Smooth muscle cell of the brain vasculature (primary cell): ENCODE measurements around the gene MPRIP.
"Not testable (repeated sequence)": the region's sequence is repeated elsewhere in the genome, so short reads cannot be mapped to it uniquely, and the experiment has no call there.

ENCODE experiments used
- DNase-seq: peaks from one replicate; pipeline ENCODE4 v3.0.0-alpha.2; 2012; ENCODE audit warnings: low read depth, low spot score

MPRIP gene

DNA sequence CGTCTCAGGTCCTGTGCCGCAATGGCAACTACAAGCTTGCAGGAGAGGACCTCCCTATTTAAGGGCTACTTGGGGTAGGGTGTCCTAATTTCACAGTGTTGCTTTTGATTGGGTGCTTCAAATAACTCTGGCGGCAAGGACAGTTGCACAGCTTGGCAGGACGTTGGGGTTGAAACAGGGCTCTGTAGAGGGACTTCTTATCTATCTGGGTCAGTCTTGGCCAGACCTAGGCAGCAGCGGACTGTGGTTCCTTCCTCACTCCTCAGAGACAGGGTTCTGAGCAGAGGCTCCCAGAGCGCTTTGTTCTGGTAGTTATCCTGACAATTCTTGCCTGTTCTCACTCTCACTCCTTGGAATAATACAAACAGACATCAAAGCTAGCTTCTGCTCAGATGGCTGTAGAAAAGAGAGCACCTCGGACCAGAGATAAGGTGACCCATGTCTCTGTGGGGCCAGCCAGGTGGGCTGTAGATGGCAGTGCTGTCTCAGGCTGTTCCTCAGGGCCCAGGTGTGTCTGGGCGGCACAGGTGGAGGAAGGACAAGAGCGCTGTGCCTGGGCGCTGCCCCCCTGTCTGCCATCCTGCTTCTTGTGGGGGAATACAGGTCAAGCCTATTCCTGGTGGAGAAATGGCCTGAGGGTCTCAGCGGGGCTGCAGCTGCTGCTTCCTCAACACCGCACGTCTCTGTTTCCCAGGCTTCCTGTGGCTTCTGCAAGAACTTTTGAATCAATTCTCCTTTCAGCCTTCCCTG, 102.8 kb downstream of the MPRIP start:
- no peak for DNase-seq

DNA sequence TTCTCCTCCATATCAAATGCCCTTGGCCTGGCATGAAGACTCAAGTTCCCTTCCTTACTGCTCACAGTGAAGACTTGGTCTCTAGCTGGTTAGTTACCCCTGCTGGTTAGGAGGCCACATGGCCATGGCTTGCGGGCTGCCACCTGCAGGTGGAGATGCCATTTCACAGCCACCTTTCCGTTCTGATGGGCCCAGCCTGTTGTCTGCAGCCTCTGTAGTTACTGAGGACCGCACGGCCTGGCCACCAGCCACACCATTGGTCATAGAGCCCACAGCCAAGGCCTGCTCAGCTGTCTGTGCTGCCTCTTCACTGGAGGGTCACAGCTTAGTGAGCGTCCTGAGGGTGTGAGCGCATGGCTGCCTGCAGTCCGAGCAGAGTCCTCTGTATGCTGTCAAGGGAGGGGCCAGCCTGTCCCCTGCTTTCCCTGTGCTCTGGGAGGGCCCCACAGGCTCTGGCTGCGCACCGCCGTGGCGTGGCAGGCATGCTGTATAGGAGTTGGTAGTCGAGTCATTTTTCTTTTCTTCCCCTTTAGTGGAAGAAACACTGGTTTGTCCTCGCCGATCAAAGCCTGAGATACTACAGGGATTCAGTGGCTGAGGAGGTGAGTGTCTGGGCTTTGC, 104.6 kb downstream of the MPRIP start:
- DNase-seq = no peak

DNA sequence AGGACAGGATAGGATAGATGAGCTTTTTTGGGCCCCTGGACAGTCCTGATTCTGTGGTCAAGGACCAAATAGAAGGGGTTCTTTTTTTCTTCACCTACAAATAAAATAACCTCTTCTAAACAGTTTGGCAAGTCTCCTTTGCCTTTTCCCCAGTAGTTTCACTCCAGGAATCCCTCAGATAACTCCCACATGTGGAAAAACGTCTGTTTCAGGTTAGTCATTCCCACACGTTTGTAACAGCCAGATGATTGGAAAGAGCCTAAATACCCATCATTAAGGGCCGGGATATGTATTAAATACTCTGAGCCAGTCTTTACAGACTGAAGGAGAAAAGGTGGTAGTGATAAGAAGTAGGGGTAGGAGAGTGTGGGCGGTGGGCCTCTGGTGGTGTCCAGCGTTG, 105.6 kb downstream of the MPRIP start:
- no peak for DNase-seq

DNA sequence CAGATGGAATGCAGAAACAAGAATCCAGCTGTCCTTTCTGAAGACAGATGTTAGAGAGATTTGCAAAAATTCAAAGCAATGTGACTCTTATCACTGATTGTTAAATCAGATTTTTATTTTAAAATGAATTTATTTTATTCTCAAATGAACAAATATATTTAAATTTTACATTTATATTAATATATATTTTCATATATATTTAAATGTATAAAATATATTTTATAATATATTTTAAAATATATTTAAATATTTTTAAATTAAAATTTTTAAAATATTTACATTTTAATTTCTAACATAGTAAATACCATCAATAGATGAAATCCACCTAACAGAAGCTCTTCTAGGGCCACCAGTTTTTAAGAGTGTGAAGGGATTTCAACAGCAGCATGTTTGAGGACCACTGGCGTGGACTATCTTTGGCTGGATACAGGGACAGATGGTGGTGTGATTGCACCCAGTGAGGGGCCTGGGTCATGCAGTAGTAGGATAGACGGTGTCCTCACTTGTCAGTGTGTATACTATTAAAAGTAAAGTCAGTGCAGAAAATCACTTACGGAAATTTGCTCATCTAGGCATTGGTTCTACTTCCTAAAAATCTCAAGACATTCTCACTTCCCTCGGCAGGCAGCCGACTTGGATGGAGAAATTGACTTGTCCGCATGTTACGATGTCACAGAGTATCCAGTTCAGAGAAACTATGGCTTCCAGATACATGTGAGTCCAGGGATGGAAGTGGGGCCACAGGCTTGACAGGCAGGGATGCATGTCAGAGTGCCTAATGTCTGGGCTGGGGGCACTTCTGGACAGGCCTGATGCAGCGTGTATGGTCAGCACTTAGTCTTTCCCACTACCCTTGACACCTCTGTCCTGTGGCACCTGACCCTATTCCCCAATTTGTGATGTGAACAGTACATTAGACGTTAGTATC, 107.5 kb downstream of the MPRIP start:
- DNase-seq = no peak

DNA sequence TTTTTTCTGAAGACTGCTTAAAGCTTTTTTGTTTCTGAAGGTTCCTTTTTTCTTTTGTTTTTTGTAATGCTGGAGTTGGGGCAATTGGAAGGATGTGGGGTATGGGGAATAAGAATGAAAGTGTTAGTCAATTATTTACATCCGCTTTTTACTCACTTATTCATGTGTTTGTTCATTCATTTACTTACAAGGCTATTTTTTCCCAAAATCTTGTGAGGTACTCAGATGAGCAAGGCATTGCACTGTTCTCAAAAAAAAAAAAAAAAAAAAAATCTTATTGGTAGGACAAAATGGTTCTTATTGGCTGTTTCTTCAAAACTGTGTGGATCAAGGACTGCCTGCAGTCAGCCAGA, 108.2 kb downstream of the MPRIP start:
- no peak for DNase-seq

DNA sequence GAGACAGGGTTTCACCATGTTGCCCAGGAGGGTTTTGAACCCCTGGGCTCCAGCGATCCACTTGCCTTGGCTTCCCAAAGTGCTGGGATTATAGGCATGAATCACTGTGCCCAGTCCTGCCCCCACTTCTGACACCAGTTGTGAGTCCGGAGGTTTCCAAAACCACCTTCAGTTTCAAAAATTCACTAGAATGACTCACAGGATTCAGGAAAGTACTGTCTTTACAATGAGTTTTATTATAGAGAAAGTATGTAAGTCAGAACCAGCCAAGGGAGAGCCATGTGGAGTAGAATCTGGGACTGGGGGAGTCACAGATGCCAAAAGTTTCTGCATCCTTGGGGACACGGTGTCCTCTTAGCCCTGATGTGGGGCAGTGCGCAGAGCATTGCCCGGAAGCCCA, 108.8 kb downstream of the MPRIP start:
- DNase-seq = no peak

DNA sequence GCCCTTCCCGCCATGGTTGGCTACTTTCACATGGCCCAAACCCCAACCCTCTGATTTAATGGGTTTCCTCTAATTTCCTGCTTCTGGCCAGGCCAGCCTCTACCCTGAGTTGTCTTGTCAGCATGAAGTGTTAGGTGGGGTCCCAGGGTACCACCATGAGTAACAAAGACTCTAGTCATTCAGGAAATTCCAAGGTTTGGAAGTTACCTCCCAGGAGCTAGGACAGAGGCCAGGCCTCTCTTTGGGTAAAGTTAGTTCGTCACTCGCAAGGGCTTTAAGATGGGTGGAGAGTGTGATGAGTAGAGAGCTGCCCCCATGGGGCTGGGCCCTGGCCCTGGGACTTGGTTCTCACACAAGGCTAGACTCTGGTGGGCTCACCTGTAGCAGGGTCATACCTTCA, 109.3 kb downstream of the MPRIP start:
- no peak for DNase-seq

DNA sequence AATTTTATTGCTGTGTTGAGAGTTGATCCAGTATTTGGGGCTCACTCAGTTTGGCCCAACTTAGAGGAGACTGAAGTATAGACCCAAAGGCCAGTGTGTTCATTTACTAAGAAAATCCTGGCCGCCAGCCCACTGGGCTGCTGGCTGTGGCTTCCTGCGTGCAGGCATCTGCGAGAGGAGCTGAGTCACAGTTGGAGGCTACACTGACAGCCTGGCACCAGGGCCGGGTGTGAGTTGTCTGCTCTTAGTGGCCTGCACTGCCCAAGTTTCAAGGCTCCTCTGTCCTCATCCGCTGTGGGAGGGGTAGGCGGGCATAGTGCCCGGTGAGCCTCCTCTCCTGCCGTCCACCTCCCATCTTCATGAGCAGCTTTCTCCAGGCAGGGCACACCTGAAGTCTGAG, 109.7 kb downstream of the MPRIP start:
- DNase-seq = peak; percentile 57

DNA sequence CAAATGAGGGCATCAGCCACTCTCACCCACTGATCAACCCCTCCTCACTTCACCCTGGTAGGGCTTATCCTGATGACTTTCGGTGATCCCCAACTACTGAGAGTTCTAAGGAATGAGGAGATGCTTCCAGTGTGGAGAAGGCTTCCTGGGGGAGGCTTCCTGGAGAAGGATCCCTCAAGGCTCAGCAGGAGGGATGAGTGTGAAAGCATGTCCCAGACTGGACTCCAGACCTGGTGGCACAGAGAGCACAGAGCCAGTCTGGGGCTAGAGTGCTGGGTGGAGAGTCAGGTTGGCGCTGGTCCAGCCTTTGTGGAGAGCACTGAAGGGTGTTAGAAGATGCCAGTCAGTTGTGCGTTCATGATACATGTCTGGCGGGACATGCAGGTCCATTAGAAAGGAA, 110.1 kb downstream of the MPRIP start:
- DNase-seq = no peak

DNA sequence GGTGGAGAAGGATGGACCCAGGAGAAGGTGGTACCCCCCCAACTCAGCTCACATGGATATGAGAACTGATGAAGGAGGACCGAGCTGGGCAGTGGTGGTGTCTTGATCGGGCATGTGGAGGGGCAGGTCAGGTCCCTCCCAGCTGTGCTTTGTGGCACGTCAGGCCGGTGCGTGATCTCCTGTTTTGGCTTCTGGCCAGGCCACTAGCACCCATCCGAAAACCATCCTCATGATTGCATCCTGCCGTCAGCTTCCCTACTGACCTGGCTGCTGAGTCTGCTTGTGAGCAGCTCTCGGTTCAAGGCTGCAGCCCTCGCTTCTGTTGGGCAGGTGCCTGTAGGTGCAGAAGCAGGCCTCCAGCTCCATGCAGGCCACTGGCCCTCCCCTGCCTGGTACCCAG, 110.8 kb downstream of the MPRIP start:
- no peak for DNase-seq

DNA sequence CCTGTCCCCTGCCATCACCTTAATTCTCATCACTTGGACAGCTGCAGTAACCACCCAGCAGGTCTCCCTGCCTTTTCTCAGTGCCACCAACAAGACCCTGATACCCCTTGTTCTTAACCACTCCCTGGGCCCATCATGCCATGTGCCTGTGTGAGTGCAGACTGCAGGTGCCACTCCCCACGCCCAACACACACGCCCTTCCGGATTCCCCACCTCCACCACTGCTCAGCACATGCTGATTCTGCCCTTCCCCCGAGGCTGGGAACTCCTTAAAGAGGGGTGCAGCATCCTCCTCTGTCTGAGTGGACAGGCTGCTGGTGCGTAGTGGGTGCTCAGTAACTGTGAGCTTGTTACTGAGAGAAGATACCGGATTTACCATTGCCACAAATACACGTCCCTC, 111.5 kb downstream of the MPRIP start:
- DNase-seq = no peak

DNA sequence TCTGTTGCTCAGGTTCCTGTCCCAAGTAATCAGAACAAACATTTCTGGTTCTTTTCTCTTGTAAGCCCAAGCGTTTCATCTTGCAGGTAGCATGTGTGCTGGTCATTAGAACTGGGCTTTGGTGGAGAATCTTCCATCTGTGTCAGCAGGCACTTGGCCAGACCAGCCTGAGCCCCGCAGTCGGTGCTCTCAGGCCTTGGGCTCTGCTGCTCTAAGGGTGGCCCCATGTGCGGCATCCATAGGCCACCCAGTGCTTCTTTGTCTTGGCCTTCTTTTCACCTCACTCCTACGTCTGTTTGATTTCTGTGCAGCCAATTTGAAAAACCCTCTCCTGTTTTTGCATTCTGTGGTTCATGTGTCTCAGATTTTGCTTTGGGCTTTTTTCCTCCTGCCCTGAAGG, 112.3 kb downstream of the MPRIP start:
- no peak for DNase-seq

DNA sequence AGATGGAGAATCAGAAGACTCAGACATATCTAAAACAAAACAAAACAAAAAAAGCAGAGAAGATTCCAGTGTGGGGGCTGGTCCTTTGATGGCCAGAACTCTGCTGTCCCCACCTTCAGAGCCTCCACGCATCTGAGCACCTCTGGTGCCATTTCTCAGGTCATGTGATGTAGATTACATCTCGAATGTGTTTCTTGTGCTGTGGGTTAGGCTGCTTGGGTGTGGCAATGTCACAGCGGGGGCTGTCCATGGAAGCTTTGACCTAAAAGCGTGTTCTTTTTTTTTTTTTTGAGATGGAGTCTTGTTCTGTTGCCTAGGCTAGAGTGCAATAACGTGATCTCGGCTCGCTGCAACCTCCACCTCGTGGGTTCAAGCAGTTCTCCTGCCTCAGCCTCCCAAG, 112.7 kb downstream of the MPRIP start:
- no peak for DNase-seq

DNA sequence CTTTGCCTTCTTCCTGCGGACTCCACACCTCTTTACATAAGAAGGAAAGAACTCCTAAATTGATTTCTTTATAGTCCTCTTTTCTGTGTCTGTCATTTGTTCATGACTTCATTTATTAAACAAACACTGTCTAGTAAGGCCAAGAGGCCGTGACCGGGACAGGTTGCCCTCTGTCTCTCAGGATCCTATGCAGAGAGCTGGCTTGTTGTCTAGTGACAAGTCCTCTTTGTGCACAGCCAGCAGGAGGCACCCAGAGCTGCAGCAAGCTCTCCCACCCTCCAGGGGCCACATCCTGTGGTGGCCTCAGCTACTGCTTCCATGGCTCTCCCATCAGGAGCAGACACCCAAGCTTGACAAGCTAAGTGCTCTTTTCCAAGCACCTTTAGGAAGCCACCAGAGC, 113.3 kb downstream of the MPRIP start:
- no peak for DNase-seq

DNA sequence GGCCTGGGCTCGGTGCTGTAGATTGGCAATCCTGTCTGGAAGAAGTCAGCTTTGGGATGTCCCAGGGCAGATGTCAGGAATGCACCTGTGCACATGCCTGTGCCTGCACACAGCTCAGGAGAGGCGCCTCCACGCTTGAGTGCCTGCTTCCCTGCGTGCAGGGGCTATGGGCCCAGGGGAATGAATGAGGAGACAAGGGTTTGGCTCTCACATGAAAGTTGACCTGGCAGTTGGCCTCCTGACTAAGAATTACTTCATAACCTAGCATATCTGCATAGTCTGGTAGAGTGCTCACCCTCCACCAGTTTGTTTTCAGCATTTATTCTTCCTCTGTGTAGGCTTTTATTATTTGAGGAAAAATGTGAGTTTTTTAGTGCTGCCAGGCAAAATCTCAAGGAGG, 113.8 kb downstream of the MPRIP start:
- DNase-seq = no peak

DNA sequence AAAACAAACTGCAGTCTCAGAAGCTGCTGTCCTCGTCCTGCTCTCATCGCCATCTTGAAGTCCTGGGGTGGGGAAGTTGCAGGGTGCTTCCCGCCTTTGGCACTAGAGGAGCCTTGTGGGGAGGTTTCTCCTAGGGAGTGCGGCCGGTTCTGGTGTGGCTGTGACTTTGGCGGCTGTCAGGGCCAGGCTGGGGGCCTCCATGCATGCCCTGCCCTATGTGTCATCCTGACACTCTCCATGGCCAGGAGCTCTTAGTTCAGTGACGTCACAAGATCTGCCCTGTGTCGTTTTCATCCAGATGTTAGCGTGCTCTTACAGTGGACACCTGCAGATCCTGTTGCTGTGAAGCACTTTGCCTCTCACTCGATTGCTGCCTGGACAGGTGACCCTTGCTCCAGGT, 114.3 kb downstream of the MPRIP start:
- no peak for DNase-seq

DNA sequence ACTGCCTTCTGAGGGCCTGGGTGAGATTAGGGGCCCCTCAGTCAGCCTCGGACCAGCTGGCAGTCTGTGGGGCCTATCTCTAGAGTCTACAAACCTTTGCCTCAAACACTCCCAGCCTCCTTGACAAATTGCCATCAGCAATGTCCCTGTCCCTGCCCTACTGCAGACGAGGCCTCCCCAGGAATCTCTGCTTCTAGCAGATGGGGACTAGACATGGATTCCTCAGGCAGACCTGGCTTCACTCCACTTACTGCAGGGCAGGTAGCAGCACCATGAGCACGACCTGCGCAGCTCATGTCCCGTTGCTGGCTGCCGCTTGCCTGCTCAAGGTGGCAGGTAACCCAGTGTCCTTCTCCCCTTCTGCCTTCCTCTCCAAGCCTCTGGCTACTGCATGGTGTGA, 114.8 kb downstream of the MPRIP start:
- no peak for DNase-seq

DNA sequence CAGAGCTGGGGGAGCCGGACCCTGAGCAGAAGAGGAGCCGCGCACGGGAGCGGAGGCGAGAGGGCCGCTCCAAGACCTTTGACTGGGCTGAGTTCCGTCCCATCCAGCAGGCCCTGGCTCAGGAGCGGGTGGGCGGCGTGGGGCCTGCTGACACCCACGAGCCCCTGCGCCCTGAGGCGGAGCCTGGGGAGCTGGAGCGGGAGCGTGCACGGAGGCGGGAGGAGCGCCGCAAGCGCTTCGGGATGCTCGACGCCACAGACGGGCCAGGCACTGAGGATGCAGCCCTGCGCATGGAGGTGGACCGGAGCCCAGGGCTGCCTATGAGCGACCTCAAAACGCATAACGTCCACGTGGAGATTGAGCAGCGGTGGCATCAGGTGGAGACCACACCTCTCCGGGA, 116.2 kb downstream of the MPRIP start:
- DNase-seq = not testable (repeated sequence)

DNA sequence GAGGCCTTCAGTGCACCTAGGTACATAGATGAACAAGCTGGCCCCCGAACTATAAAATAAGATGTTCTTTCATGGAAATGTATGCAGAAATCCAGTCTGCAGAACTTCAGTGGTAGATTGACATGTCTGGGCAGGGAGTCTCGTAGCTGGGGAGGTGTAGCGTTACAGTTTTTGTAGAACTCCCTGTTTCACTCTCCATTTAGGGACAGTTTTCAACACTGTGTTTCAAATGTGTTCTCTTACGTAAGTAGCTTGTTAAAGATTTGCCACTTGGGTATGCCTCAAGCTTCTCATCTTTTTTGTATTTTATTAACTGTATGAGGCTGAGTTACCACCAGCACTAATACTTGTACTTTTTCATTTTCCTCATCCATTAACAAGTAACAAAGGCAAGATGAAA, 117.3 kb downstream of the MPRIP start:
- DNase-seq = no peak

DNA sequence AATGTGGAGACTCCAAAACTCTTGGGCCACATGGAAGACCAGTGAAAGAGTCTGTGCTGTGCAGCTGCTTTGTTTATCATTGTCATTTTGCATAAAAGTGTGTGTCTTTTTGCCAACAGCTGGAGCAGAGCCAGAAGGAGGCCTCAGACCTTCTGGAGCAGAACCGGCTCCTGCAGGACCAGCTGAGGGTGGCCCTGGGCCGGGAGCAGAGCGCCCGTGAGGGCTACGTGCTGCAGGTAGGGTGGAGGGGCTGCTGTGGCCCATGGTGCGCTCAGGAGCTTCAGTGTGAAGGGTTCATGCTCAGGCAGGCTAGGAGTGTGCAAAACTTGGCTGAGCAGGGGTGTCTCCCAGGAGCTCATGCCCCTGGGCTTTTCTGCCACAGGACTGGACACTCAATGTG, 118.9 kb downstream of the MPRIP start:
- no peak for DNase-seq

DNA sequence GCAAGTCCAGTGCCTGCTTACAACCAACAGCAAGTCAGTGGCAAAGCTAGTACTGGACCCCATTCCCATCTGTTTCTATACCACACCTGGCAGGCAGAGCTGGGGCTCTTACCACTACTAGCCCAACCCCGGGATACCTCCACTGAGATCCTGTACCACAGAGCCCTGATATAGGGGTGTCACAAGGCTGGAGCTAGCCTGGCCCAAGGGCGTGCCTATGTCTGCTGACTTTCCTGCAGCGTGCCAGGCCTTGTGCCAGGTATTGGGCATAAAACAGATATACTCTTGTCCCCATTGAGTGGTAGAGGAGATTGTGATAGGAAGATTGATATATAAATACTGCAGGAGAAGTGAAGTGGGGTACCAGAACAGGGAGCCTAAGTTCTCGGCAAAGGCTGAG, 119.5 kb downstream of the MPRIP start:
- no peak for DNase-seq

DNA sequence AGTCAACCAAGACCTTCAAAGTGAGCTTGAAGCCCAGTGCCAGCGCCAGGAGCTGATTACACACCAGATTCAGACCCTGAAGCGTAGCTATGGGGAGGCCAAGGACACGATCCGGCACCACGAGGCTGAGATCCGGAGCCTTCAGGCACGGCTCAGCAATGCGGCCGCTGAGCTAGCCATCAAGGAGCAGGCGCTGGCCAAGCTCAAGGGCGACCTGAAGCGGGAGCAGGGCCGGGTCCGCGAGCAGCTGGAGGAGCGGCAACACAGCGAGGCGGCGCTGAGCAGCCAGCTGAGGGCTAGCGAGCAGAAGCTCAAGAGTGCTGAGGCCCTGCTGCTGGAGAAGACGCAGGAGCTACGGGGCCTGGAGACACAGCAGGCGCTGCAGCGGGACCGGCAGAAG, 121.9 kb downstream of the MPRIP start:
- no peak for DNase-seq

DNA sequence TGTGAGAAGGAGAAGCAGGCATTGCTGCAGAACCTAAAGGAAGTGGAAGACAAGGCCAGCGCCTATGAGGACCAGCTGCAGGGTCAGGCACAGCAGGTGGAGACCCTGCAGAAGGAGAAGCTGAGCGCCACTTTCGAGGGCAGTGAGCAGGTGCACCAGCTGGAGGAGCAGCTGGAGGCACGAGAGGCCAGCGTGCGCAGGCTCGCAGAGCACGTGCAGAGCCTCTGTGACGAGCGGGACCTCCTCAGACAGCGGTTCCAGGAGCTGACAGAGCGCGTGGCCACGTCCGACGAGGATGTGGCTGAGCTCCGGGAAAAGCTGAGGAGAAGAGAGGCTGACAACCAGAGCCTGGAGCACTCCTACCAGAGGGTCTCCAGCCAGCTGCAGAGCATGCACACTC, 122.4 kb downstream of the MPRIP start:
- no peak for DNase-seq
